A673 (cell line): ENCODE measurements around the gene EYS. TPM values are rescaled to one million over a fixed set of nuclear protein-coding genes. Genes with fewer than 3 reads are reported as not detected.

Experiments
- BruUV-seq: library from RNA; stranded (reverse); fragments of 400-500 nt; replicated peaks from 2 replicates; lab custom pipeline; 2021; lab: Mats Ljungman, UMichigan
- CTCF ChIA-PET: fragments of 300-600 bp; sonication (Branson Sonifier 250); formaldehyde crosslinking; loops from one replicate; lab custom pipeline; 2022; ENCODE audit warnings: antibody characterized with exemption; lab: Charles Lee
- POLR2A ChIA-PET: fragments of 300-600 bp; sonication (Branson Sonifier 250); formaldehyde crosslinking; loops from one replicate; lab custom pipeline; 2022; ENCODE audit warnings: antibody characterized with exemption; ENCODE audit not compliant: low non-redundant PET; lab: Charles Lee
- DNase-seq: peaks from one replicate; pipeline ENCODE4 v3.0.0-alpha.2; 2015; ENCODE audit warnings: low spot score
- H3K27ac ChIP-seq: fragments of 200-600 bp; sonication (generic); 2 replicates; pipeline ENCODE4 v1.5.1; 2016; ENCODE audit warnings: mixed run types, low read depth, mild to moderate bottlenecking, mixed read lengths, antibody characterized with exemption, low read length; ENCODE audit not compliant: poor library complexity, severe bottlenecking
- H3K27me3 ChIP-seq: fragments of 200-600 bp; sonication (generic); replicated peaks from 2 replicates; pipeline ENCODE4 v1.6.1; 2017; ENCODE audit warnings: mixed run types, low read depth, mild to moderate bottlenecking, mixed read lengths, antibody characterized with exemption, low read length; ENCODE audit not compliant: insufficient read depth, poor library complexity
- H3K36me3 ChIP-seq: fragments of 200-600 bp; sonication (generic); 2 replicates; pipeline ENCODE4 v1.6.1; 2016; ENCODE audit warnings: mixed run types, mild to moderate bottlenecking, mixed read lengths, antibody characterized with exemption, low read length; ENCODE audit not compliant: insufficient read depth, poor library complexity, severe bottlenecking
- H3K4me1 ChIP-seq: fragments of 200-600 bp; sonication (generic); 2 replicates; pipeline ENCODE4 v1.6.1; 2017; ENCODE audit warnings: mixed run types, mild to moderate bottlenecking, mixed read lengths, antibody characterized with exemption, low read length; ENCODE audit not compliant: insufficient read depth, poor library complexity, severe bottlenecking
- H3K4me3 ChIP-seq: fragments of 200-600 bp; sonication (generic); 2 replicates; pipeline ENCODE4 v1.5.1; 2016; ENCODE audit warnings: low read depth, mixed run types, mild to moderate bottlenecking, mixed read lengths, low read length; ENCODE audit not compliant: poor library complexity, severe bottlenecking
- H3K9me3 ChIP-seq: fragments of 200-600 bp; sonication (generic); 2 replicates; pipeline ENCODE4 v1.6.1; 2016; ENCODE audit warnings: mixed run types, low read depth, mild to moderate bottlenecking, mixed read lengths, antibody characterized with exemption, low read length; ENCODE audit not compliant: poor library complexity, severe bottlenecking
- CTCF ChIP-seq: fragments of 300-800, 200-600 bp; sonication (generic); conservative IDR thresholded peaks from 2 replicates; pipeline ENCODE4 v1.5.1; 2017; ENCODE audit warnings: low read depth, mild to moderate bottlenecking, antibody characterized with exemption, low read length, moderate library complexity, mixed read lengths
- EZH2 ChIP-seq: fragments of 200-600 bp; sonication (generic); IDR thresholded peaks from 2 replicates; pipeline ENCODE4 v1.6.1; 2017; ENCODE audit warnings: borderline replicate concordance, low read depth, mild to moderate bottlenecking, mixed read lengths, antibody characterized with exemption, low read length; ENCODE audit not compliant: poor library complexity, severe bottlenecking
- intact Hi-C: fragments of 100-400 bp; cut with micrococcal nuclease; formaldehyde crosslinking; loops from one replicate; pipeline ENCODE4 v1.10.0; 2022; ENCODE audit not compliant: unreplicated experiment
- total RNA-seq: library from RNA; stranded (reverse); gene quantifications from 2 replicates; pipeline ENCODE4 v1.2.3, GENCODE V29; 2021

EYS gene
- total RNA-seq, 1 experiment from 2014 or later, result 0.47 TPM

GRCh38 chr6:64786736-64787135, 920.3 kb downstream of the EYS start:
- no peak for DNase-seq
- Histone ChIP-seq H3K9me3 (peaks cover 3% of the 10 kb centered on the region), H3K27me3 (no peaks in the 10 kb centered on the region), H3K4me1 (peaks cover 14% of the 10 kb centered on the region), H3K27ac (no peak overlapping the region), H3K4me3 (no peak overlapping the region), H3K36me3 (no peaks in the 10 kb centered on the region)
- CTCF ChIA-PET, result no interaction called here
- intact Hi-C loops, result no loop called here
- BruUV-seq, result no TSS peak
- POLR2A ChIA-PET, result no interaction called here
- TF ChIP-seq EZH2, result no peak
- TF ChIP-seq CTCF, result no peak

- POLR2A ChIA-PET, result no interaction called here
These were observed 924.1 kb downstream of the EYS start for GRCh38 chr6:64782877-64783276.

GRCh38 chr6:64777941-64778785, 928.9 kb downstream of the EYS start:
- Histone ChIP-seq H3K9me3 (peaks cover 19% of the 10 kb centered on the region), H3K27me3 (no peaks in the 10 kb centered on the region), H3K36me3 (no peaks in the 10 kb centered on the region), H3K27ac (no peak overlapping the region), H3K4me1 (peaks cover 6% of the 10 kb centered on the region), H3K4me3 (no peak overlapping the region)
- TF ChIP-seq EZH2, result no peak
- TF ChIP-seq CTCF, result no peak
- BruUV-seq, result no TSS peak
- DNase-seq, result no peak
- intact Hi-C loops, result no loop called here
- CTCF ChIA-PET, result no interaction called here
- POLR2A ChIA-PET, result no interaction called here

More at GRCh38 chr6:64782877-64783276, 924.1 kb downstream of the EYS start:
- no peak for DNase-seq
- no TSS peak for BruUV-seq
- CTCF ChIA-PET, result no interaction called here
- Histone ChIP-seq H3K4me1 (no peaks in the 10 kb centered on the region), H3K4me3 (no peak overlapping the region), H3K27ac (no peak overlapping the region), H3K36me3 (no peaks in the 10 kb centered on the region), H3K9me3 (peaks cover 17% of the 10 kb centered on the region), H3K27me3 (no peaks in the 10 kb centered on the region)
- TF ChIP-seq EZH2 (no peak), CTCF (no peak)
- intact Hi-C loops, result no loop called here
